ENCODE results near the gene OR4D5.

The OR4D5 gene

GRCh38 chr11:123939317-123939716 is at the start of gene OR4D5:
Gene OR4D5, plus strand, starts transcription at chr11:123939617. Its CDS starts 0 bp downstream, at chr11:123939617.
- DNase-seq: no peak

GRCh38 chr11:123892031-123892430 is 47.4 kb upstream of the OR4D5 start:
- DNase-seq: no peak

- DNase-seq: no peak
Observed at GRCh38 chr11:123899792-123900191, 39.6 kb upstream of the OR4D5 start.

GRCh38 chr11:123901867-123902266 is 37.5 kb upstream of the OR4D5 start, which contains the start of gene OR8D4:
Gene OR8D4, plus strand, starts transcription at chr11:123902167. Its CDS starts 4,265 bp downstream, at chr11:123906432.
- no peak for DNase-seq

GRCh38 chr11:123903932-123904331 is 35.5 kb upstream of the OR4D5 start:
- no peak for DNase-seq

- DNase-seq: no peak
Observed at GRCh38 chr11:123904932-123905331, 34.5 kb upstream of the OR4D5 start.

GRCh38 chr11:123905826-123906225 is 33.6 kb upstream of the OR4D5 start:
- no peak for DNase-seq

- DNase-seq: no peak
Observed at GRCh38 chr11:123920943-123921342, 18.5 kb upstream of the OR4D5 start.

GRCh38 chr11:123924027-123924426 is 15.4 kb upstream of the OR4D5 start:
- DNase-seq: no peak

GRCh38 chr11:123942413-123942812 is 3.0 kb downstream of the OR4D5 start:
- no peak for DNase-seq

- DNase-seq: no peak
Observed at GRCh38 chr11:123943738-123944137, 4.3 kb downstream of the OR4D5 start, which contains the start of gene OR6T1. Gene OR6T1, minus strand, starts transcription at chr11:123943838. Its CDS starts 0 bp downstream, at chr11:123943838.

GRCh38 chr11:123945132-123945531 is 5.7 kb downstream of the OR4D5 start:
- DNase-seq: no peak

GRCh38 chr11:123956752-123957151 is 17.3 kb downstream of the OR4D5 start:
- no peak for DNase-seq

GRCh38 chr11:123973816-123974215 is 34.4 kb downstream of the OR4D5 start:
- DNase-seq: no peak

GRCh38 chr11:123976770-123977560 is 37.5 kb downstream of the OR4D5 start:
- no peak for DNase-seq

GRCh38 chr11:123977731-123978347 is 38.4 kb downstream of the OR4D5 start, which contains the start of gene OR10S1:
Gene OR10S1, minus strand, starts transcription at chr11:123977781. Its CDS starts 117 bp downstream, at chr11:123977664.
- no peak for DNase-seq

- DNase-seq: no peak
Observed at GRCh38 chr11:123979311-123979710, 39.9 kb downstream of the OR4D5 start.

Measured in OCI-M1 (cell line).